Measurements from ENCODE around the gene USP9X.
A peak's percentile ranks its signal among the peaks of the same experiment; 100 is the strongest.

- TF ChIP-seq POLR2AphosphoS5 (IDR thresholded peaks at IDR 0.05), result peak in 1 of 2 donors; percentile 2
- TF ChIP-seq CTCF (IDR thresholded peaks at IDR 0.05), result no peak
- peak in 2 of 4 donors; percentile 21 to 46 for TF ChIP-seq POLR2A (IDR thresholded peaks at IDR 0.05)
These were observed 250 bp downstream of the USP9X start for GRCh38 chrX:41085512-41085877.
